Measurements from ENCODE around the gene ARMCX1. TPM values are rescaled to one million over a fixed set of nuclear protein-coding genes. Genes with fewer than 3 reads are reported as not detected.

The ARMCX1 gene
- total RNA-seq, 4 donors from 2014 or later = 28.2 to 34.3 (median 30.6) TPM

- Histone ChIP-seq H3K27ac (no peak overlapping the region), H3K27me3 (no peaks in the 10 kb centered on the region), H3K9me3 (no peaks in the 10 kb centered on the region), H3K4me3 (no peak overlapping the region), H3K36me3 (no peaks in the 10 kb centered on the region), H3K4me1 (no peaks in the 10 kb centered on the region)
- WGBS, 2 donors = 66 to 73% methylated on average over 7 of the region's 7 CpGs
- DNase-seq (ENCODE audit: low spot score in 2 of 2) = no peak
- no peak for TF ChIP-seq EP300 (IDR thresholded peaks at IDR 0.05)
Observed at GRCh38 chrX:101602077-101602476, 51.7 kb downstream of the ARMCX1 start.

Other genes starting within 250 kb of the ARMCX1 start
- 1 to 10 TPM; 2.6 to 7.5 (median 5.4) TPM for gene TIMM8A, start 201.8 kb upstream of the ARMCX1 start, total RNA-seq
- gene BTK, start 164.4 kb upstream of the ARMCX1 start, total RNA-seq = 10 to 100 TPM in 1 of 4 donors, 1 to 10 TPM in 3; 2.5 to 19.7 (median 4.9) TPM
- 1,000 to 10,000 TPM in 3 of 4 donors, 100 to 1,000 TPM in 1; 493 to 1,912 (median 1,279) TPM for gene RPL36A, start 159.5 kb upstream of the ARMCX1 start, total RNA-seq
- gene GLA, start 142.6 kb upstream of the ARMCX1 start, total RNA-seq = 10 to 100 TPM; 18.1 to 20.1 (median 19.2) TPM
- gene HNRNPH2, start 142.3 kb upstream of the ARMCX1 start, total RNA-seq = 10 to 100 TPM; 31.2 to 46.0 (median 40.1) TPM
- 100 to 1,000 TPM in 1 of 4 donors, 10 to 100 TPM in 3; 15.9 to 120 (median 18.7) TPM for gene ARMCX4, start 65.1 kb upstream of the ARMCX1 start, total RNA-seq
- gene ARMCX6, start 67.5 kb downstream of the ARMCX1 start, total RNA-seq = 10 to 100 TPM; 16.5 to 19.4 (median 16.8) TPM
- gene ARMCX3, start 72.6 kb downstream of the ARMCX1 start, total RNA-seq = 10 to 100 TPM; 28.2 to 44.4 (median 43.0) TPM
- 10 to 100 TPM; 30.6 to 42.0 (median 36.0) TPM for gene ARMCX2, start 109.3 kb downstream of the ARMCX1 start, total RNA-seq

All from tibial nerve (tissue), 4 donors.